Gastroesophageal sphincter (tissue), 4 donors: Measurements from ENCODE around the gene SLC2A4. TPM values are rescaled to one million over a fixed set of nuclear protein-coding genes. Genes with fewer than 3 reads are reported as not detected.
A peak's percentile ranks its signal among the peaks of the same experiment; 100 is the strongest.
"Not testable (repeated sequence)": the region's sequence is repeated elsewhere in the genome, so short reads cannot be mapped to it uniquely, and the experiment has no call there.

ENCODE experiments used
- ATAC-seq: fragments of 150-250 bp; one replicate; pipeline ENCODE4 v1.9.1; 2016; ENCODE audit warnings: mild to moderate bottlenecking, moderate library complexity
- H3K27ac ChIP-seq, 4 donors: fragments of 200-600 bp; sonication (generic) in 3 of 4; 1 replicate in 3 of 4; 2 replicates in 1 of 4; pipeline ENCODE4 v1.5.1; 2016 to 2019
- H3K27me3 ChIP-seq: fragments of 200-600 bp; sonication (generic); one replicate; pipeline ENCODE4 v1.5.1; 2019
- H3K36me3 ChIP-seq, 2 donors: fragments of 200-600 bp; sonication (generic); one replicate each; pipeline ENCODE4 v1.5.1; 2019; ENCODE audit warnings: control low read depth in 1 of 2
- H3K4me1 ChIP-seq, 3 donors: fragments of 200-600 bp; sonication (generic); 1 replicate in 2 of 3; 2 replicates in 1 of 3; pipeline ENCODE4 v1.5.1; 2016 to 2019; ENCODE audit warnings: control low read depth in 2 of 3
- H3K4me3 ChIP-seq, 2 donors: fragments of 200-600 bp; sonication (generic); one replicate each; pipeline ENCODE4 v1.5.1; 2019; ENCODE audit warnings: mild to moderate bottlenecking in 1 of 2, moderate library complexity in 1 of 2
- H3K9me3 ChIP-seq, 3 donors: fragments of 200-600 bp; sonication (generic); one replicate each; pipeline ENCODE4 v1.5.1; 2017 to 2019; ENCODE audit warnings: control low read depth in 2 of 3
- EP300 ChIP-seq: sonication (generic); formaldehyde crosslinking; IDR thresholded peaks from one replicate; pipeline ENCODE4 v1.6.1; 2017; ENCODE audit warnings: antibody characterized with exemption, mild to moderate bottlenecking
- POLR2A ChIP-seq, 2 donors: fragments of 450-650 bp; IDR thresholded peaks; one replicate each; pipeline ENCODE4 v1.6.1; 2017; ENCODE audit warnings: antibody characterized with exemption in 2 of 2, mild to moderate bottlenecking in 2 of 2, moderate library complexity in 1 of 2
- POLR2AphosphoS5 ChIP-seq: sonication (generic); formaldehyde crosslinking; IDR thresholded peaks from one replicate; pipeline ENCODE4 v1.6.1; 2017; ENCODE audit warnings: antibody characterized with exemption
- WGBS, 2 donors: methylation state at CpG; one replicate each; pipeline ENCODE4 v1.1.5; 2018; ENCODE audit warnings: low coverage in 1 of 2; 5-methylcytosine and 5-hydroxymethylcytosine counted together
- total RNA-seq, 4 donors: library from RNA; depleted of rRNA; stranded (reverse); fragments of >200 nt; gene quantifications; one replicate each; pipeline ENCODE4 v1.1.0, GENCODE V29; 2016
- TF ChIP-seq, protein P1 (sequence below), 4 experiments: fragments of 200-600 bp in 2 of 4; fragments of 450-650 bp in 2 of 4; sonication (generic) in 1 of 4; IDR thresholded peaks; one replicate each; pipeline ENCODE4 v1.5.1; 2017 to 2019; ENCODE audit warnings: antibody characterized with exemption in 4 of 4, mild to moderate bottlenecking in 2 of 4, moderate library complexity in 2 of 4

SLC2A4 gene
- total RNA-seq, 4 donors from 2014 or later: 71.8 to 200 (median 149) TPM

DNA sequence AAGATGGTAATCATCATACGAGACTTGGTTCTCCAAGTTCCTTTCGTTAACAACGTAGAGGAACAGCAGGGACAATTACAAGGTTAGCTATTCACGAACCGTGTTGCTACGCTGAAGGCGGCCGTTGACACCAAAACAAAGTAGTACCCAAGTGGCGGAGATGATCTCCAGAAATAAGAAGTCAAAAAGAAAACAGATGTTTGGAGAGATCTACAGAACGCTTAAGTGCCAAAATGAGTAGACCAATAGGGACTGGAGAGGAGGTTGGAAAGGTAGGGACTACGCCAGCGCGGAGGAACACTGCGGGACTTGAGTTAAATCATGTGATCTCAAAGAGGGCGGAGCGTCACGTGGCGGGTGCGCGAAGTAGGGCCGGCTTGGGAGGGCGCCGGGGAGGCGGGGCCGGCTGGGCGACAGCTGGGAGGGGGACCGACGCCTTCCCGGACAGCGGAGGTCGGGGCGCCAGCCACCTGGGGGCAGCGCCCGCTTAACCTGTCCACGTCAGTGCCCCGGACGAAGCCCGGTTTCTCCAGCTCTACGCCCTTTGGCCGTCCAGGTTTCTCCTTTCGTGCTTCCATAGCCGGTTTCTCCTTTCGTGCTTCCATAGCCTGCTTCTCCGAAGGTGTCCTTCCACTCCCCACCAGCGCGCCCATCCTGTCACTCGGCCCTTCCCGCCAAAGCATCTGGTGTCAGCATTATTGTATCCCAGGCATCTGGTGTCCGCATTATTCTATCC, 38.6 kb upstream of the SLC2A4 start:
- peak; percentile 40 for ATAC-seq
- H3K27me3 ChIP-seq: no peaks in the 10 kb centered on the region
- WGBS, 2 donors: 1 to 2% methylated on average over 25 to 27 of the region's 49 CpGs
- H3K27ac ChIP-seq: peak overlapping the region; percentile 80 to 98 (median 96)
- peaks cover 8 to 52% (median 25%) of the 10 kb centered on the region in 3 donors for H3K4me1 ChIP-seq
- peak overlapping the region; percentile 78 to 87 for H3K4me3 ChIP-seq
- peaks cover 0 to 51% of the 10 kb centered on the region in 2 donors for H3K36me3 ChIP-seq
- peak; percentile 69 for TF ChIP-seq POLR2A (IDR thresholded peaks at IDR 0.05)
- peak; percentile 96 for TF ChIP-seq POLR2AphosphoS5
- TF ChIP-seq, protein P1, sequence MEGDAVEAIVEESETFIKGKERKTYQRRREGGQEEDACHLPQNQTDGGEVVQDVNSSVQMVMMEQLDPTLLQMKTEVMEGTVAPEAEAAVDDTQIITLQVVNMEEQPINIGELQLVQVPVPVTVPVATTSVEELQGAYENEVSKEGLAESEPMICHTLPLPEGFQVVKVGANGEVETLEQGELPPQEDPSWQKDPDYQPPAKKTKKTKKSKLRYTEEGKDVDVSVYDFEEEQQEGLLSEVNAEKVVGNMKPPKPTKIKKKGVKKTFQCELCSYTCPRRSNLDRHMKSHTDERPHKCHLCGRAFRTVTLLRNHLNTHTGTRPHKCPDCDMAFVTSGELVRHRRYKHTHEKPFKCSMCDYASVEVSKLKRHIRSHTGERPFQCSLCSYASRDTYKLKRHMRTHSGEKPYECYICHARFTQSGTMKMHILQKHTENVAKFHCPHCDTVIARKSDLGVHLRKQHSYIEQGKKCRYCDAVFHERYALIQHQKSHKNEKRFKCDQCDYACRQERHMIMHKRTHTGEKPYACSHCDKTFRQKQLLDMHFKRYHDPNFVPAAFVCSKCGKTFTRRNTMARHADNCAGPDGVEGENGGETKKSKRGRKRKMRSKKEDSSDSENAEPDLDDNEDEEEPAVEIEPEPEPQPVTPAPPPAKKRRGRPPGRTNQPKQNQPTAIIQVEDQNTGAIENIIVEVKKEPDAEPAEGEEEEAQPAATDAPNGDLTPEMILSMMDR (IDR thresholded peaks at IDR 0.05): peak in 2 of 4 experiments; percentile 14 to 27
- no peak for TF ChIP-seq EP300
- no peaks in the 10 kb centered on the region for H3K9me3 ChIP-seq

DNA sequence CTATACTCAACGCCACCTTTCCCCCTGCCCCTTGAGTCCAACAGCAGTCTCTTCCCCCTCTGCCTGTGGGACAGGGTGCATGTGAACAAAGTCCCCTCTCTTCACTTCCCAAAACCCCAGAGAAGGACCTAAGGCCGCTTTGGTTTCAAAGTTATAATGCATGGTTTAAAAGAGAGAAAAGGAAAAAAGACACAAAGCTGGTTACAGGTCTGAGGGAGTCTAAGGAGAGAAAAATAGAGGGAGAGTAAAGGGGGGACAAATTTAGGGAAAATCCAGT, 38.1 kb upstream of the SLC2A4 start:
- no peak for ATAC-seq
- whole genome bisulfite sequencing, 2 donors: 38% methylated on average over 1 of the region's 2 CpGs; no CpG with 5 or more reads in 1 of the 2 donors

DNA sequence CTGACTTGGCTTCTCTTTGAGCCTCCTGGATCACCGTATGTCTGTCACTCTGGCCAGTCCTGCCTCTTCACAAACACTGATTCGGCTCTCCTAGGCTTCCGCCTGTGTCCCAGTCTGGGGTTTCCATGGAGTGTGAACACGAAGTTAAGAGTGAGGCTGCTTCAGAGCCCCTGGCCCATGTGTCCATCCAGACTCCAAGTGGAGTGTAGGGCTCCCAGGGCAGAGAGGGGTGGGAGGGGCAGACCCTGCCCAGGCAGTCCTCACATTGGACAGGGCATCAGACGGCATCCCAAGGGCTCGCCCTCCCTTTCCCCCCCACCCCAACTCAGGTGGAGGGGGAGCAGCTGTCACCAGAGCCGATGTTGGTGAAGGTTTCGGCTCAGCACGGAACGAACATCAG, 37.7 kb upstream of the SLC2A4 start:
- peak overlapping the region in 1 of 2 donors; percentile 87 for H3K4me3 ChIP-seq

More for the DNA sequence above, 38.1 kb upstream of the SLC2A4 start:
- H3K9me3 ChIP-seq: no peaks in the 10 kb centered on the region
- peaks cover 0 to 51% of the 10 kb centered on the region in 2 donors for H3K36me3 ChIP-seq
- H3K4me1 ChIP-seq: peaks cover 8 to 55% (median 25%) of the 10 kb centered on the region in 3 donors
- no peak for TF ChIP-seq EP300
- TF ChIP-seq, protein P1 (IDR thresholded peaks at IDR 0.05): no peak
- TF ChIP-seq POLR2AphosphoS5: no peak
- TF ChIP-seq POLR2A (IDR thresholded peaks at IDR 0.05): no peak
- peak overlapping the region; percentile 80 to 98 (median 96) for H3K27ac ChIP-seq
- H3K4me3 ChIP-seq: peak overlapping the region; percentile 78 to 87
- H3K27me3 ChIP-seq: no peaks in the 10 kb centered on the region

DNA sequence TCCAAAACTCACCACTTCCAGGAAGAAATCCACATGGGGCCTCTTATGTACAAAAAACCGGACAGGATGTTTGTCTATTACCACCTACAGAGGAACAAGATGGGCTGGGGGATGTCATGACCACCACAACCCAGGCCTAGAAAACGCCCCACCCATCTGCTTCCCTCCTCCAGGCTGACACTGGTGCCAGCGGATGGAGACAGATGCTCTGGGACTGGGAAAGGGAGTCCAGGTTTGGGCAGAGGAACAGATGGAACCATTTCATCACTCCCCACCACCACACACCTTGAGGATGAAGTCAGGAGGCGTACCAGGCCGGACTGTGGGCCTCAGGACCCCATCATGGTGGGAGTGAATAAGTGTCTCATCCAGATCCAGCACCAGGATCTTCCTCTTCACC, 34.7 kb upstream of the SLC2A4 start:
- TF ChIP-seq EP300 (no peak), POLR2AphosphoS5 (no peak), POLR2A (IDR thresholded peaks at IDR 0.05) (no peak)
- TF ChIP-seq, protein P1 (IDR thresholded peaks at IDR 0.05): no peak
- 93 to 100% methylated on average over 1 to 2 of the region's 5 CpGs for WGBS, 2 donors
- Histone ChIP-seq H3K4me3 (no peak overlapping the region), H3K27me3 (no peaks in the 10 kb centered on the region), H3K9me3 (no peaks in the 10 kb centered on the region), H3K4me1 (peaks cover 5 to 60% (median 25%) of the 10 kb centered on the region in 3 donors), H3K36me3 (peaks cover 0 to 37% of the 10 kb centered on the region in 2 donors), H3K27ac (no peak overlapping the region)
- no peak for ATAC-seq

More for the DNA sequence above, 37.7 kb upstream of the SLC2A4 start:
- H3K9me3 ChIP-seq, H3K27me3 ChIP-seq, ATAC-seq: not testable (repeated sequence)
- 58 to 65% methylated on average over 2 to 3 of the region's 10 CpGs for WGBS, 2 donors
- peaks cover 0 to 51% of the 10 kb centered on the region in 2 donors for H3K36me3 ChIP-seq
- H3K4me1 ChIP-seq: peaks cover 8 to 60% (median 27%) of the 10 kb centered on the region in 3 donors
- H3K27ac ChIP-seq: peak overlapping the region in 3 of 4 donors; percentile 94 to 98 (median 98)

DNA sequence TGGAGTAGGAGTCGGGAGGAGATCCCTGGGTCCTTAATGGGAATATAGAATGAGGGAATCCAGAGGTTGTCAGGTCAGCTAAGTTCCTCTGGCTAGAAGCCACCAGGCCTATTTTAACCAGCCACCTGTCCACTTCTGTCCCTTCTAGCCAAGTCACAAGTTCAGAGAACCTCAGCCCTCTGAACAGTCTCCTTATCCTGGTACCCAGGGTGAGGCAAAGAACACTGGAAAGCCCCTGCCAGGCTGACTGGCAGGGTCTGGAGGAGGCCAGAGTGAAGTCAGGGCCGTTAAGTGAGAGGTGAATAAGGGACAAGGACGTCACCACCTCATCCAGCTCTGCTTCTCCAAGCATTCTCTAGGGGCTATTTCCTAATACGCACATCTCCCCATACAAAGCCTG, 32.7 kb upstream of the SLC2A4 start:
- no peak overlapping the region for H3K27ac ChIP-seq
- peaks cover 0 to 34% of the 10 kb centered on the region in 2 donors for H3K36me3 ChIP-seq
- WGBS, 2 donors: 60% methylated on average over 1 of the region's 4 CpGs; no CpG with 5 or more reads in 1 of the 2 donors
- H3K27me3 ChIP-seq: no peaks in the 10 kb centered on the region
- no peak for ATAC-seq
- no peaks in the 10 kb centered on the region for H3K9me3 ChIP-seq
- TF ChIP-seq EP300: no peak
- TF ChIP-seq, protein P1 (IDR thresholded peaks at IDR 0.05): no peak
- TF ChIP-seq POLR2A (IDR thresholded peaks at IDR 0.05): no peak
- no peak for TF ChIP-seq POLR2AphosphoS5
- H3K4me1 ChIP-seq: peaks cover 5 to 66% (median 28%) of the 10 kb centered on the region in 3 donors
- no peak overlapping the region for H3K4me3 ChIP-seq
